Loucy (cell line): ENCODE data around the gene KANSL1.

Source experiments
- CTCF ChIP-seq: fragments of 200-600 bp; sonication (generic); conservative IDR thresholded peaks from 2 replicates; pipeline ENCODE4 v1.5.1; 2014; ENCODE audit warnings: mild to moderate bottlenecking, antibody characterized with exemption, low read length
- EZH2phosphoT487 ChIP-seq: fragments of 200-600 bp; IDR thresholded peaks from 2 replicates; pipeline ENCODE4 v1.6.1; 2018; ENCODE audit warnings: antibody characterized with exemption, mild to moderate bottlenecking, moderate library complexity, borderline replicate concordance

- TF ChIP-seq CTCF = no peak
- no peak for TF ChIP-seq EZH2phosphoT487
Observed at GRCh38 chr17:46011711-46012505, 181.3 kb downstream of the KANSL1 start.
